ENCODE results near the gene AGBL2. TPM values are rescaled to one million over a fixed set of nuclear protein-coding genes. Genes with fewer than 3 reads are reported as not detected.

The AGBL2 gene
- total and polyA plus RNA-seq, 9 of the 15 experiments (the other 6 are each of a cell fraction or from before 2014, with no cell fraction given), result 0.57 to 6.5 (median 1.3) TPM

- TF ChIP-seq FOXM1 (IDR thresholded peaks at IDR 0.05; ENCODE audit: low read depth), result no peak
- no peak for TF ChIP-seq FOXM1 (CRISPR knock-in tag; IDR thresholded peaks at IDR 0.05; ENCODE audit: low read depth)
- TF ChIP-seq MAFF (IDR thresholded peaks at IDR 0.05; ENCODE audit: low read length), result no peak
- TF ChIP-seq ETS1 (conservative IDR thresholded peaks at IDR 0.05; ENCODE audit: control insufficient read depth, low read depth, low read length), result peak; percentile 71
- no peak for TF ChIP-seq DIDO1 (tag; IDR thresholded peaks at IDR 0.05; ENCODE audit: low read depth)
- TF ChIP-seq PRDM10 (IDR thresholded peaks at IDR 0.05; ENCODE audit: partially characterized antibody), result no peak
- peak; percentile 64; the same call in 1 of the 2 replicates for TF ChIP-seq E2F1 (CRISPR knock-in tag; IDR thresholded peaks at IDR 0.05)
- TF ChIP-seq SLC30A9 (CRISPR knock-in tag; IDR thresholded peaks at IDR 0.05), result no peak
- peak in 1 of 2 experiments; percentile 51; a peak in 1 of 4 replicates for TF ChIP-seq MLLT1 (IDR thresholded peaks at IDR 0.05)
- TF ChIP-seq KHSRP (IDR thresholded peaks at IDR 0.05), result no peak
- 0 out of 2 replicates have a peak, but pooled peaks have one; percentile 54 for TF ChIP-seq HSF4 (CRISPR knock-in tag; IDR thresholded peaks at IDR 0.05; ENCODE audit: borderline replicate concordance)
- peak; percentile 87 for TF ChIP-seq ZNF740 (CRISPR knock-in tag; IDR thresholded peaks at IDR 0.05)
- peak in 1 of 2 experiments; percentile 87; a peak in 2 of 4 replicates for TF ChIP-seq ZNF740 (tag; IDR thresholded peaks at IDR 0.05)
- peak; percentile 94 for TF ChIP-seq MYC (IDR thresholded peaks at IDR 0.05; ENCODE audit: low read depth, low read length)
- peak; percentile 72 for TF ChIP-seq MYC (CRISPR knock-in tag; IDR thresholded peaks at IDR 0.05; ENCODE audit: borderline replicate concordance, low read depth)
- no peak for TF ChIP-seq TCF15 (CRISPR knock-in tag; IDR thresholded peaks at IDR 0.05)
Observed at GRCh38 chr11:47642099-47642855, 72.9 kb downstream of the AGBL2 start, which contains the start of gene MTCH2 (continued).

Measured in K562 (cell line).